GM12872 (cell line): ENCODE measurements around the gene COL18A1.

ENCODE experiments used
- CTCF ChIP-seq: IDR thresholded peaks from 3 replicates; pipeline ENCODE4 v1.5.1; 2011; ENCODE audit warnings: low read depth, mild to moderate bottlenecking, low read length, moderate library complexity; ENCODE audit not compliant: insufficient read depth

Gene COL18A1

GRCh38 chr21:45543710-45544448 is 138.9 kb downstream of the COL18A1 start:
- no peak for TF ChIP-seq CTCF

- no peak for TF ChIP-seq CTCF
Observed at GRCh38 chr21:45544449-45545235, 139.7 kb downstream of the COL18A1 start.

GRCh38 chr21:45545236-45545570 is 140.2 kb downstream of the COL18A1 start:
- no peak for TF ChIP-seq CTCF

GRCh38 chr21:45545691-45546531 is 140.9 kb downstream of the COL18A1 start:
- no peak for TF ChIP-seq CTCF

- TF ChIP-seq CTCF = no peak
Observed at GRCh38 chr21:45546636-45547544, 141.9 kb downstream of the COL18A1 start.

GRCh38 chr21:45547545-45547900 is 142.6 kb downstream of the COL18A1 start:
- TF ChIP-seq CTCF = no peak
